GM18867 (cell line): ENCODE data around the gene SUPT6H.
"Not testable (repeated sequence)": the region's sequence is repeated elsewhere in the genome, so short reads cannot be mapped to it uniquely, and the experiment has no call there.

ENCODE experiments used
- ATAC-seq: cut with Tn5 transposase; IDR thresholded peaks from one replicate; pipeline ENCODE4 v1.9.1; 2021; ENCODE audit warnings: mild to moderate bottlenecking, moderate library complexity; ENCODE audit not compliant: unreplicated experiment

SUPT6H gene

DNA sequence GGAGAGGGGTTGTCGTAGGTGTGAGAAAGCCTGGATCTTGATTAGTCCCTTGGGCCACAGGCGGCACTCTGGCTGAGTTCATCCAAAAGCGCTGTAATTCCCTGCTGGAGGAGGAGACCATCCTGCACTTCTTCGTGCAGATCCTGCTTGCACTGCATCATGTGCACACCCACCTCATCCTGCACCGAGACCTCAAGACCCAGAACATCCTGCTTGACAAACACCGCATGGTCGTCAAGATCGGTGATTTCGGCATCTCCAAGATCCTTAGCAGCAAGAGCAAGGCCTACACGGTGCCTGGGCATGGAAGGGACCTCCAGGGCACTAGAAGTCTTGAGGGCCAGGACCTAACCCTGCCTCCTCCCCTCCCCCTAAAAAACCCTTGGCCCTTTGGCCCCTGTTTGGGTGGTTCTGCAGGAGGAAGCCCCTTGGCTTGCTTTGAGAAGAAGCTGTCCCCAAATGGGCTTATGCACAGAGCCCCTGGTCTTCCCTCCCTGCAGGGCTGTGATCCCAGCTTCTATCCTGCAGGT is 72.8 kb downstream of the SUPT6H start:
- ATAC-seq = no peak

GRCh38 chr17:28735242-28735722 is 73.3 kb downstream of the SUPT6H start:
- ATAC-seq = no peak

- not testable (repeated sequence) for ATAC-seq
Observed at GRCh38 chr17:28735913-28736769, 74.1 kb downstream of the SUPT6H start.

DNA sequence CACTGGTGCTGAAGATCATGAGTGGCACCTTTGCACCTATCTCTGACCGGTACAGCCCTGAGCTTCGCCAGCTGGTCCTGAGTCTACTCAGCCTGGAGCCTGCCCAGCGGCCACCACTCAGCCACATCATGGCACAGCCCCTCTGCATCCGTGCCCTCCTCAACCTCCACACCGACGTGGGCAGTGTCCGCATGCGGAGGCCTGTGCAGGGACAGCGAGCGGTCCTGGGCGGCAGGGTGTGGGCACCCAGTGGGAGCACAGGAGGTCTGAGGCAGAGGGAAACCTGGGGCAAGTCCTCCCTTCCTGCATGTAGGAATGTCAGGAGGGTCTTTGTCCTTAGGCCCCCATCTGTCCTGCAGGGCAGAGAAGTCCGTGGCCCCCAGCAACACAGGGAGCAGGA is 75.3 kb downstream of the SUPT6H start:
- no peak for ATAC-seq

- ATAC-seq = peak; percentile 65
Observed at GRCh38 chr17:28737770-28738679, 76.0 kb downstream of the SUPT6H start.

DNA sequence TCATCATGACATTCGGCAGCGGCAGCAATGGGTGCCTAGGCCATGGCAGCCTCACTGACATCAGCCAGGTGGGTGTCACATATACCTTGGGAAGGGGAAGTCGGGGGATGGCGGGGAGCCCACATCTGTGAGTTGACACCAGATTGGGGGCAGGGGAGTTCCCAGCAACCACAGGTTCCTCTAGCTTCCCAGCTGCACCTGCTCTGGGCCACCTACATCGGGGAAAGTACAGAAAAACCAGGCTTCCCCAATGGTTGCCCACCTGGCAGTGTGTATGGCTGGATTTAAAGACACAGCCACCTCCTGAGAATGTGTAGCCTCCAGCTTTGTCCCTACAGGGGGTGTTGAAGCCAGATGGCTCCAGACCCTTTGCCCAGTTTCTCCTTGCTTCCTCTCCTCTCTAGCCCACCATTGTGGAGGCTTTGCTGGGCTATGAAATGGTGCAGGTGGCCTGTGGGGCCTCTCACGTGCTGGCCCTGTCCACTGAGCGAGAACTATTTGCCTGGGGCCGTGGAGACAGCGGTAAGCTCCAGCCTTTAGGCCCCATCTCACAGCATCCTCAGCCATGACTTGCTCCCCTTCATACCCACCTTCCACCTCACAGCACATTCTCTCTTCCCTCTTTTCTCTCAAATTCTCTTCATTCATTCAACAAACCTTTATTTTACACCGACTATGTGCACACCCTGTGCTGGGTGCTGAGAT is 76.8 kb downstream of the SUPT6H start:
- ATAC-seq = peak; percentile 34

DNA sequence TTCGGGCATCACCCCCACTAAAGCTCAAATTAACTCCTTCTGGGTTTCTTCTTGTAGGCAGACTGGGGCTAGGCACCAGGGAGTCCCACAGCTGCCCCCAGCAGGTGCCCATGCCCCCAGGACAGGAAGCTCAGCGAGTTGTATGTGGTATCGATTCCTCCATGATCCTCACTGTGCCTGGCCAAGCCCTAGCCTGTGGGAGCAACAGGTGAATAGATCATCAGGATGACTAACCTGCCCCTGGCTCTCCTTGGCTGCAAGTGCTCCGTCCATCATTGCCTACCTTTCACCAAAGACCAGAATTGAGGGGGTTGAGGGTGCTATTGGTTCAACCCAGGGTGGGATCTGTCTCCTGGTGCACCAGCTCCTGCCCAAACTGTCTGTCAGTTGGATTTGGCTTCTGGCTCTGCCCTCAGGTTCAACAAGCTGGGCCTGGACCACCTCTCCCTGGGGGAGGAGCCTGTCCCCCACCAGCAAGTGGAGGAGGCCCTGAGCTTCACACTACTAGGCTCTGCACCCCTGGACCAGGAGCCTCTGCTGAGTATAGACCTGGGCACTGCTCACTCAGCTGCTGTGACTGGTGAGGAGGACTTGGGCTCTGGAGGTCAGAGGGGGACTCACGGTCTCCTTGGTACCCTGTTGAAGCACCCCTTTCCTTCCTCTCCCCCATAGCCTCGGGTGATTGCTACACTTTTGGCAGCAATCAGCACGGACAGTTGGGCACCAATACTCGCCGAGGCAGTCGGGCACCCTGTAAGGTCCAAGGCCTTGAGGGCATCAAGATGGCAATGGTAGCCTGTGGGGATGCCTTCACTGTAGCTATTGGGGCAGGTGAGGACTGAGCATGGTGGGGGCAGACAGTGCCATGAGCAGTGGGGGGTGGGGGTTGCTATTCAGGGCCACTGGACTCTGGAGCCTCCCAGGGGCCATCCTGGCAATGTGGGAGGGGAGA is 78.7 kb downstream of the SUPT6H start:
- no peak for ATAC-seq

- no peak for ATAC-seq
Observed at GRCh38 chr17:28741358-28742349, 79.6 kb downstream of the SUPT6H start.

DNA sequence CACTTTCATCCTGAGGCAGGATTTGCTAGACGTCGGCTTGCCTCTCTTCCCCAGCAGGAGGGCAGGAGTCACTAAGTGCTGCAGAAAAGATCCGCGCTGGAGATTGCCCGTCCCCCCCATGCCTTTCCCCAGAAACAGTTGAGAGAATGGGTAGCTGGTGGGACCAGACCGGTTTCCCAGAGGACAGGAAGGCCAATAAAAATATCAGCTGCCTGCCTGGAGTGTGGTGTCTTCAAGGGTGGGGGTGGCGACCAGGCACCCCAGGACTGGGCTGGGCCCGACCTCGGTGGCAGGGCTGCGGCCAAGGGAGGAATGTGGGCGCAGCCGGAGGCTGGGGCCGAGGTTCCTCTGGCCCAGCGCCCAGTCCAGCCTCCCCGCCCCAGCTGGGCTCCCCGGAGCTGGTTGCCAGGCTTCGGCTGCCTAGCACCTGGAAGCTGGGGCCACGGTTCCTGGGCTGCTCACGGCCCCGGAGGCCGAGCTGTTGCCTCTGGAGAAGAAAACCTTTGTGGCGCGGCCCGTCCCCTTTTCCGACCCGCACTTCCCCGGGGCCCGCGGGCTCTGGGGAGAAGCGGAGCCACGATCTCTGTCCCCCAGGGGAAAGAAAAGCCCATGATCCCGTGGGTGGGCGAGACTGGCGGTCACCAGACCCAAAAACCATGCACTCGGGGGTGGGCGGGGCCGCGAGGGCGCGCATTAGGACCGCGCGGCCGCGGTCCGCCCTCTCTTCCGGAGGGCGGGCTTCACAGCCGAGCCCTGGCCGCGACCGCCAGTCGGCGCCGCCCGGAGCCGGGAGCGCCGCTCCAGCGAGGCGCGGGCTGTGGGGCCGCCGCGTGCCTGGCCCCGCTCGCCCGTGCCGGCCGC is 81.5 kb downstream of the SUPT6H start, which contains the start of gene TRAF4:
TRAF4 (plus strand) TSS at position 769 of the 861 bp plus-strand sequence. CDS start 102 bp downstream, outside the sequence.
- ATAC-seq = peak; percentile 67

- ATAC-seq = peak; percentile 28
Observed at GRCh38 chr17:28744104-28744971, 82.3 kb downstream of the SUPT6H start.

DNA sequence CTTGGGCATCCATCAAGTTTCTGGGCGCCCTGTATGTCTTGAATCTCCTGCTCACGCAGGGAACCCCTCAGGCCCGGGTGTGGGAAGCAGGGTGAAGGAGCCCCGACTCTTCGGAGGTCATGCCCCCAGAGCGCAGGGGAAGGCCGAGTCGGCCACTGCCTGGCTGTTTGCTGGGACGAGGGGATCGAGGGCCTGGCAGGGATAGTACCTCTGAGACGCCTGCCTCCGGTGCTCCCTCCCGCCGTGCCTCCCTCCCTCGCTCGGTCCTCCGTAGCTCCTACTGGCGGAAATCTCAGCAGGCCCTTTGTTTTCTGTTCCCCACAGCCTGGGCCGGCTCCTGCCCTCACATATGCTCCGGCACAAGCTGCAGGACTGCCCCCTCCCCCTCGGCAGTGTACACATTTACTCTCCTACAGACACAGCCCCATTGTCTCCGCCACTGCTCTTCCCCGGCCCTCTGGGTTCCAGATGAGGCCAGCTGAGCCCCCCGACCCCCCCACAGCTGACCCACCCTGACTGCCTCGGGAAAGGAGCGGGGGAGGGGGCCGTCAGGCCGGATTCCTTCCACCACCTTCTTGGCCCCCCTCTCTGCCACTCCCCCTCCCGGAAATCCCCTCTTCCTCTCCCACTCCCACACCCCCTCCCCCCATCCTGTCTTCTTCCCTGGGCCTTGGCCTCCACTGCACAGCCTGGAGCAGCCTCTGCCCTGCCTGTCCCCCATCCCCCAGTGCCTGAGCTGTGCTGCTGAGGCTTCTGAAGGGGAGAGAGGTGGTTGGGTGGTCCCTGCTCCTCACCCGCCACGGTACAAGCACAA is 83.2 kb downstream of the SUPT6H start:
- no peak for ATAC-seq

DNA sequence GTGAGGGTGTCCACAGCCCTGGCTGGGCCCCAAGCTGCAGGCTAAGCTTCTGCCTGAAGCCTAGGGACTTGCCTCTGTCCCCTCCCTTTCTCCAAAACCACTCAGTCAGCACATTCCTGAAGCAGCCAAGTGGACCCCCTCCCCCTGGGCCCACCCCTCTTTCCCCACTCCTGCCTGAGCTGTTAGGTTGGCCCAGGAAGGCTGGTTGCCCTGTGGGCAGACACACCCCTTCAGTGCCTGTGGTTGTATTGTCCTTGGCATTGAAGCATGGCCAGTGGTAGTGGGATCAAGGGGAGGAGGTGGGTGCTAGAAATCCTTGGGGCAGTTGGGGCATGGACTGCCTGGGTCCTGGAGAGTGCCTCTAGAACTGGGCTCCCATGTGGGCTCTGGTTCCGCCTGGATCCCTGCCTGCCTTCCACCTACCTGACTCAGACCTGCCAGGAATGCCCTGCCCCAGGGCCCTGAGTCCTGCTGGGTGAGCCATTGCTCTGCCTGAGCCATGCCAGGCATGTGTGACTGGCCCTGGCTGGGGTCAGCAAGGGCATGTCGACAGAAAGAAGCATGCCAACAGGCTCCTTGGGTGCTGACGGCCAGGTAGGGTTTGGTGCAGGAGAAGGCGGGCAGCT is 83.9 kb downstream of the SUPT6H start:
- no peak for ATAC-seq

GRCh38 chr17:28746611-28747050 is 84.6 kb downstream of the SUPT6H start:
- no peak for ATAC-seq

DNA sequence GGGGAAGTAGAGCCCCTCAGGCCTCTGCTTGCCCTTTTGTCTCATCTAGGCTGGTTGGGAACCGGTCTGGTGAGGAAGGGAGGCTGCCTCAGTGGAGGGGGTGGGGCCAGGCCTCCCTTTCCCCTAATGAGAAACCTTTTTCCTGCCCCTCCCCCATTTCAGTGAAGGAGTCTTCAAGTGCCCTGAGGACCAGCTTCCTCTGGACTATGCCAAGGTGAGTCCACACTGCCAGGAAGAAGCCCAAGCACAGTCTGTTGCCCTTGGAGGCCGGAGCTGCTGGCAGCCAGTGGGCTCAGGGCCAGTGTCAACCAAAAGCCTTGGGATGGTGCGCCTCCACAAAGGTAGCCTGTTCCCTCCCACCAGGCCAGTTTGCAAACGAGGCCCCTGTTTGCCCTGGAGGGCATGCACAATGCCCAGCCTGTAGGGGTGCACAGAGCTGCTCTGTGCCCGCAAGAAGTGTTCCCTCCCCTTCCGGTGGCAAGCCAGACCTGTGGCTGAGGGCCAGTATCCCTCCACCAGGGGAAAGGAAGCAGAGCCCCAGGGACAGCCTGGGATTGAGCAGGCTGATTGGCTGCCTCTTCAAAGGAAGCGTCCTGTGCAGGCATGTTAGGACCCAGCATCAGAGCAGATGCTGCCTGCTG is 85.2 kb downstream of the SUPT6H start:
- ATAC-seq = no peak
